Neural progenitor cell (in vitro differentiated cells): ENCODE data around the gene PSMD8.

ENCODE experiments used
- EZH2 ChIP-seq: fragments of 200-600 bp; sonication (generic); IDR thresholded peaks from 2 replicates; pipeline ENCODE4 v1.6.1; 2017; ENCODE audit warnings: antibody characterized with exemption, mild to moderate bottlenecking, moderate library complexity
- TF ChIP-seq, protein P1 (sequence below): fragments of 200-600 bp; sonication (generic); IDR thresholded peaks from 2 replicates; pipeline ENCODE4 v1.5.1; 2017; ENCODE audit warnings: antibody characterized with exemption, mild to moderate bottlenecking

DNA sequence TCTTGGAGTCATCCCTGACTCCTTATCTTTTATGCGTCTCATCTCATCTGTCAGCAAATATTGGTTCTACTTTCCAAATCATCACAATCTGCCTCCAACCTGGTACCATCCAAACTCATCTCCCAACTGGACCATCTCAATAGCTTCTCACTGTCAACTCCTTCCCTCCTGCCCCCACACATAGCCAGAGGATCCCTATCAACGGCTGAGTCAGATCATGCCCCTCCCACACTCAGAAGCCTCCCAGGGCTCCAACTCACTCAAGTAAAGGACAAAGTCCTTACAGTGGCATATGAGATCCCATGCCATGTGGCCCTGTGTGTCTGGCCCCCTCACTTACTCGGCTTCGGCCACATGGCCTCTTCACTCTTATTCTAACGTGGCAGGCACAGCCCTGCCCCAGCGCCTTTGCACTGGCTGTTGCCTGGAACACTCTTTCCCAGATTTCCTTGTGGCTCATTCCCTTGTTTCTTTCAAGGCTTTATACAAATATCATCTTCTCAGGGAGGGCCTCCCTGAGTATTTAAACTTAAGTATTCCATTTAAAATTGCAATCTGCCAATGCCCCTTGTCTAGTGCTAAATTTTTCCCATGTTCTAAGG is 18.4 kb downstream of the PSMD8 start:
- TF ChIP-seq, protein P1, sequence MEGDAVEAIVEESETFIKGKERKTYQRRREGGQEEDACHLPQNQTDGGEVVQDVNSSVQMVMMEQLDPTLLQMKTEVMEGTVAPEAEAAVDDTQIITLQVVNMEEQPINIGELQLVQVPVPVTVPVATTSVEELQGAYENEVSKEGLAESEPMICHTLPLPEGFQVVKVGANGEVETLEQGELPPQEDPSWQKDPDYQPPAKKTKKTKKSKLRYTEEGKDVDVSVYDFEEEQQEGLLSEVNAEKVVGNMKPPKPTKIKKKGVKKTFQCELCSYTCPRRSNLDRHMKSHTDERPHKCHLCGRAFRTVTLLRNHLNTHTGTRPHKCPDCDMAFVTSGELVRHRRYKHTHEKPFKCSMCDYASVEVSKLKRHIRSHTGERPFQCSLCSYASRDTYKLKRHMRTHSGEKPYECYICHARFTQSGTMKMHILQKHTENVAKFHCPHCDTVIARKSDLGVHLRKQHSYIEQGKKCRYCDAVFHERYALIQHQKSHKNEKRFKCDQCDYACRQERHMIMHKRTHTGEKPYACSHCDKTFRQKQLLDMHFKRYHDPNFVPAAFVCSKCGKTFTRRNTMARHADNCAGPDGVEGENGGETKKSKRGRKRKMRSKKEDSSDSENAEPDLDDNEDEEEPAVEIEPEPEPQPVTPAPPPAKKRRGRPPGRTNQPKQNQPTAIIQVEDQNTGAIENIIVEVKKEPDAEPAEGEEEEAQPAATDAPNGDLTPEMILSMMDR, result no peak
- TF ChIP-seq EZH2, result no peak
